Body of pancreas (tissue), 4 donors: Measurements from ENCODE around the gene FAM83D. TPM values are rescaled to one million over a fixed set of nuclear protein-coding genes. Genes with fewer than 3 reads are reported as not detected.

Experiments
- ATAC-seq: fragments of 150-250 bp; one replicate; pipeline ENCODE4 v1.9.1; 2016
- DNase-seq, 4 donors: peaks; one replicate each; pipeline ENCODE4 v3.0.0-alpha.2; 2019
- H3K27ac ChIP-seq, 4 donors: fragments of 200-600 bp; sonication (generic); 1 replicate in 3 of 4; 2 replicates in 1 of 4; pipeline versions ENCODE4 v1.5.1 to v1.6.1; 2016 to 2019; ENCODE audit warnings: mild to moderate bottlenecking in 1 of 4, mixed read lengths in 1 of 4, moderate library complexity in 1 of 4
- H3K27me3 ChIP-seq, 2 donors: fragments of 200-600 bp; sonication (generic); one replicate each; pipeline ENCODE4 v1.6.0; 2016; ENCODE audit warnings: mild to moderate bottlenecking in 1 of 2
- H3K36me3 ChIP-seq, 2 donors: fragments of 200-600 bp; sonication (generic); replicated peaks in 1 of 2; 2 replicates each; pipeline ENCODE4 v1.5.1; 2016; ENCODE audit warnings: low read depth in 2 of 2; ENCODE audit not compliant: insufficient read depth in 1 of 2
- H3K4me1 ChIP-seq: fragments of 200-600 bp; sonication (generic); one replicate; pipeline ENCODE4 v1.6.0; 2016
- H3K4me3 ChIP-seq, 2 donors: fragments of 200-600 bp; sonication (generic); 1 replicate in 1 of 2; 2 replicates in 1 of 2; pipeline ENCODE4 v1.5.1; 2016 to 2019
- H3K9me3 ChIP-seq, 3 donors: fragments of 200-600 bp; sonication (generic); 1 replicate in 2 of 3; 2 replicates in 1 of 3; pipeline ENCODE4 v1.5.1; 2016
- POLR2A ChIP-seq, 3 donors: fragments of 450-650 bp; IDR thresholded peaks; one replicate each; pipeline ENCODE4 v1.6.1; 2016; ENCODE audit warnings: antibody characterized with exemption in 3 of 3, mild to moderate bottlenecking in 2 of 3
- WGBS, 2 donors: methylation state at CpG; one replicate each; pipeline ENCODE4 v1.1.5; 2017; 5-methylcytosine and 5-hydroxymethylcytosine counted together
- intact Hi-C: fragments of 100-400 bp; cut with DNase I; formaldehyde crosslinking; loops from one replicate; pipeline ENCODE4 v1.15.1; 2023
- total RNA-seq, 2 donors: library from RNA; depleted of rRNA; stranded (reverse); fragments of >200 nt; gene quantifications; one replicate each; pipeline ENCODE4 v1.1.0, GENCODE V29; 2016
- TF ChIP-seq, protein P1 (sequence below), 7 experiments: fragments of 450-650 bp in 4 of 7; fragments of 200-600 bp in 3 of 7; sonication (generic) in 3 of 7; IDR thresholded peaks; one replicate each; pipeline ENCODE4 v1.5.1; 2016 to 2019; ENCODE audit warnings: antibody characterized with exemption in 7 of 7

The FAM83D gene
- total RNA-seq, 2 donors from 2014 or later: 0.52 TPM; not detected in 1

DNA sequence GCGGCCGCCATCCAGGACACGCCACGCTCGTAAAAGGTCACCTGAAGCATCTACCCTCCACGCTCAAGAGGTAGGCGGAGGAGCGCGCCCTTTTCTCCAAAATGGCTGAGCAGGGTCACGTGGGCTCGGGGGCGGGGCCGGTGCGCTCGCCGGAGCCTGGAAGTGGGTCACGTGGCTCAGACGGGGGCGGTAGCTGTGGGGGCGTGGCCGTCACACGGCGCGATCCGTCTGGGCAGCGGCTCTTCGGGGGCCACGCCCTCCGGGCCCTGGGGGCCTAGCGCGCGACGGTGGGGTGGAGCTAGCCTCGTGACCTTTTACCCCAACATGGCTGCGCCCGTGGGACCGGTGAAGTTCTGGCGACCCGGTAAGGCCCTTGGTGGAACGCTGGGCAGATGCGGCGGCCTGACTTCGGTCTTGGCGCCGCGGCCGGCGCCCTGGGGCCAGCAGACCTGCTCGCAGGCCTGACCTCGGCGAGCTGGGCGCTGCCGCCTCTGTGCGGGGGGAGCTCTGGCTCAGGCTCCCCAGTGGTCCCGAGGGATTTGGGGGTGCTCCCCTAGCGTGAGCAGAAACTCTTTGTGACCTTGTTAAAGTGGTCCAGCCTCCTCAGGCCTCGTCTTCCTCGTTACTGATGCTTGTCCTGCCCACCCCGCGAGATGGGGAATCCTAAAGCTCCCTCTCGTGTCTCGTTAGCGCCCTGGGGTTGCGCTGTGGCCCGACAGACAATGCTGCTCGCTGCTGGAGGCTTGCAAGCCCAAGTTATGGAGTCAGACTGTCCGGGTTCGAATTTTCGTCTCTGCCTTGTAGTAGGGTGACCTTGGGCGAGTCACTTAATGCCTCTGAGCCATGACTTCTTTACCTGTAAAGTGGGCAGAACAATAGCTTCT lies 36.1 kb downstream of the FAM83D start, which contains the start of gene DHX35:
Gene DHX35, plus strand, starts transcription at position 301 of the 884 bp plus-strand sequence. Its CDS starts 24 bp downstream, at position 325.
- H3K36me3 ChIP-seq: no peaks in the 10 kb centered on the region
- DNase-seq (peak; percentile 98 to 99 (median 98)), ATAC-seq (peak; percentile 100)
- H3K4me1 ChIP-seq: peaks cover 13% of the 10 kb centered on the region
- 0% methylated on average over 32 to 63 of the region's 70 CpGs for WGBS, 2 donors
- peak in 2 of 3 donors; percentile 52 to 67 for TF ChIP-seq POLR2A (IDR thresholded peaks at IDR 0.05)
- TF ChIP-seq, protein P1, sequence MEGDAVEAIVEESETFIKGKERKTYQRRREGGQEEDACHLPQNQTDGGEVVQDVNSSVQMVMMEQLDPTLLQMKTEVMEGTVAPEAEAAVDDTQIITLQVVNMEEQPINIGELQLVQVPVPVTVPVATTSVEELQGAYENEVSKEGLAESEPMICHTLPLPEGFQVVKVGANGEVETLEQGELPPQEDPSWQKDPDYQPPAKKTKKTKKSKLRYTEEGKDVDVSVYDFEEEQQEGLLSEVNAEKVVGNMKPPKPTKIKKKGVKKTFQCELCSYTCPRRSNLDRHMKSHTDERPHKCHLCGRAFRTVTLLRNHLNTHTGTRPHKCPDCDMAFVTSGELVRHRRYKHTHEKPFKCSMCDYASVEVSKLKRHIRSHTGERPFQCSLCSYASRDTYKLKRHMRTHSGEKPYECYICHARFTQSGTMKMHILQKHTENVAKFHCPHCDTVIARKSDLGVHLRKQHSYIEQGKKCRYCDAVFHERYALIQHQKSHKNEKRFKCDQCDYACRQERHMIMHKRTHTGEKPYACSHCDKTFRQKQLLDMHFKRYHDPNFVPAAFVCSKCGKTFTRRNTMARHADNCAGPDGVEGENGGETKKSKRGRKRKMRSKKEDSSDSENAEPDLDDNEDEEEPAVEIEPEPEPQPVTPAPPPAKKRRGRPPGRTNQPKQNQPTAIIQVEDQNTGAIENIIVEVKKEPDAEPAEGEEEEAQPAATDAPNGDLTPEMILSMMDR (IDR thresholded peaks at IDR 0.05): peak in 3 of 7 experiments; percentile 19 to 31 (median 27)
- peak within 1 kb of the TSS; percentile 62 to 85 (median 78) for H3K27ac ChIP-seq
- H3K9me3 ChIP-seq: no peaks in the 10 kb centered on the region
- intact Hi-C loops: no loop called here
- H3K27me3 ChIP-seq: no peaks in the 10 kb centered on the region
- H3K4me3 ChIP-seq: peak within 1 kb of the TSS; percentile 93 to 98

DNA sequence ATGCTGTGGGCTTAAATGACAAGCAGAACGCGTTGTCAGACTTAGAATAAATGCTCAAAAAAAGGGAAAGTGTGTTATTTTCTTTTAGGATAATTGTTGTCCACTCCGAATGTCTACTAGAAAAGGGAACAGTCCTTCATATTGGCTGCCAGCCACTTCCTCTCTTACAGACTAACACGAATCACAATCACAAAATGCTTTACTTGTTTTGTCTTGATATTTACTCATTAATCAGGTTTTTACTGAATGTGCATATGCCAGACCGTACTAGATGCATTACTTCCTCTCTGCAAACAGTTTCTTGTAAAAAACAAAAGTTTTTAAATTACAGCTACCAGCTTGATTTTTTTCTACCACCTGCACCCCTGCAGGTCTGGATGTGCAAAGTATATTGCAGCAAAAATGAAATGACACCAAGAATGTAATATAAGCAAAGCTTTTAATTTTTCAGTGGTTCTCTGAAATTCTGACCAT lies 36.7 kb downstream of the FAM83D start:
- peaks cover 13% of the 10 kb centered on the region for H3K4me1 ChIP-seq

DNA sequence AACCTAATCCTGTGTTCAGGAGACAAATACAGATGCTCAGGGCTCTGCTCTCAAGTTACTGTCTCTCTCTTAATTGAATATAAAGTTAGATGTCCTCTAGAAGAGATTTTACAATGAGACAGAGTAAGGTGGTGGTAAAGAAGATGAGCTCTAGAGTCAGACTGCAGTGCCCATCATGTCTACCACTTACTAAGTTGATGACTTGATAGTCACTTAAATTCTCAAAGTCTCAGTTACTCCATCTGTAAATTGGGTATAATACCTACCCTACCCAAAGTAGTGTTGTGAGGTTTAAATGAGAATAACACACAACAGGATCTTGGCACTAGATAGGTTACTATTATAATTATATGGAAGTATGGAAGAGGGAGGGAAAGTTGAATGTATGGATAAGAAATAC lies 37.5 kb downstream of the FAM83D start:
- intact Hi-C loops: no loop called here
- TF ChIP-seq, protein P1 (IDR thresholded peaks at IDR 0.05): no peak
- no peak for TF ChIP-seq POLR2A (IDR thresholded peaks at IDR 0.05)
- Histone ChIP-seq H3K4me3 (no peak overlapping the region), H3K27ac (no peak overlapping the region), H3K36me3 (no peaks in the 10 kb centered on the region), H3K27me3 (no peaks in the 10 kb centered on the region), H3K4me1 (peaks cover 13% of the 10 kb centered on the region), H3K9me3 (no peaks in the 10 kb centered on the region)
- DNase-seq (no peak), ATAC-seq (no peak)

More for the DNA sequence above, 36.7 kb downstream of the FAM83D start:
- TF ChIP-seq, protein P1 (IDR thresholded peaks at IDR 0.05): no peak
- no peak for TF ChIP-seq POLR2A (IDR thresholded peaks at IDR 0.05)
- Histone ChIP-seq H3K4me3 (peak overlapping the region; percentile 93 to 98), H3K36me3 (no peaks in the 10 kb centered on the region), H3K27ac (peak overlapping the region in 2 of 4 donors; percentile 82 to 85), H3K9me3 (no peaks in the 10 kb centered on the region), H3K27me3 (no peaks in the 10 kb centered on the region)
- DNase-seq (no peak), ATAC-seq (no peak)
- 2 to 3% methylated on average over 5 of the region's 5 CpGs for WGBS, 2 donors
- intact Hi-C loops: no loop called here

DNA sequence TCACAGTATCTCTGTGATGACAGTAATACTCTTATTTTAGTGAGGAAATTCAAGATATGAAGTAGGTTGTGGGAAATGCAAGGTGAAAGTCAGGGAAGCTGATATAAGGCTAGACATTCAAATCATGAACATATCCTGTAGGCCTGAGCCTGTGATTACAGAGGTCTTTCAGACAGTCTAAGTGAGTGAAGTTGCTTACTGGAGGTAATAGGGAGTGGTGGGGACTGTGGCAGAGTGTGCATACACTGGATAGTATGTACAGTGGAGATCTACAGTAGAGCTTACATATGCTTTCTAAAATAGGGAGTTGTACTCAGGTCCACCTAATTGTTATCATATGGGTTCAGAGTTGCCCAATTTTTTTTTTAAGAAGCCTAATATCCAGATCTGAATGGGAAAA lies 39.0 kb downstream of the FAM83D start:
- no peaks in the 10 kb centered on the region for H3K36me3 ChIP-seq
- no peak for DNase-seq
- H3K4me3 ChIP-seq: no peak overlapping the region
- intact Hi-C loops: no loop called here
- H3K27ac ChIP-seq: no peak overlapping the region
- peaks cover 13% of the 10 kb centered on the region for H3K4me1 ChIP-seq
- no peak for TF ChIP-seq POLR2A (IDR thresholded peaks at IDR 0.05)
- TF ChIP-seq, protein P1 (IDR thresholded peaks at IDR 0.05): no peak
- ATAC-seq: no peak
- no peaks in the 10 kb centered on the region for H3K9me3 ChIP-seq
- H3K27me3 ChIP-seq: no peaks in the 10 kb centered on the region
